Spleen (tissue), 11 donors: ENCODE data around the gene HOXA6. TPM values are rescaled to one million over a fixed set of nuclear protein-coding genes. Genes with fewer than 3 reads are reported as not detected.

Experiments
- DNase-seq: peaks from one replicate; pipeline ENCODE4 v3.0.0-alpha.2; 2020
- H3K27ac ChIP-seq, 8 donors: fragments of 200-600 bp; sonication (generic) in 7 of 8; 1 replicate in 4 of 8; 2 replicates in 4 of 8; pipeline versions ENCODE4 v1.5.0 to v1.8.0; 2016 to 2021; ENCODE audit warnings: inconsistent platforms in 4 of 8, mild to moderate bottlenecking in 4 of 8, moderate library complexity in 1 of 8
- H3K27me3 ChIP-seq, 7 donors: fragments of 200-600 bp; sonication (generic) in 6 of 7; replicated peaks in 1 of 7; 1 replicate in 4 of 7; 2 replicates in 3 of 7; pipeline versions ENCODE4 v1.5.0 to v1.8.0; 2016 to 2021; ENCODE audit warnings: inconsistent platforms in 3 of 7, mild to moderate bottlenecking in 1 of 7
- H3K36me3 ChIP-seq, 6 donors: fragments of 200-600 bp; sonication (generic) in 5 of 6; 1 replicate in 4 of 6; 2 replicates in 2 of 6; pipeline versions ENCODE4 v1.5.0 to v1.8.0; 2016 to 2021; ENCODE audit warnings: inconsistent platforms in 2 of 6
- H3K4me1 ChIP-seq, 6 donors: fragments of 200-600 bp; sonication (generic) in 5 of 6; 1 replicate in 3 of 6; 2 replicates in 3 of 6; pipeline versions ENCODE4 v1.5.0 to v1.8.0; 2016 to 2021; ENCODE audit warnings: inconsistent platforms in 3 of 6
- H3K4me3 ChIP-seq, 8 donors: fragments of 200-600 bp; sonication (generic) in 7 of 8; 1 replicate in 4 of 8; 2 replicates in 4 of 8; pipeline versions ENCODE4 v1.5.0 to v1.8.0; 2016 to 2021; ENCODE audit warnings: inconsistent platforms in 4 of 8, mild to moderate bottlenecking in 4 of 8, moderate library complexity in 2 of 8
- H3K9me3 ChIP-seq, 8 donors: fragments of 200-600 bp; sonication (generic) in 7 of 8; 1 replicate in 4 of 8; 2 replicates in 4 of 8; pipeline versions ENCODE4 v1.5.0 to v1.8.0; 2016 to 2021; ENCODE audit warnings: inconsistent platforms in 4 of 8
- POLR2A ChIP-seq, 3 donors: fragments of 450-650 bp; IDR thresholded peaks; one replicate each; pipeline ENCODE4 v1.5.1; 2017; ENCODE audit warnings: antibody characterized with exemption in 3 of 3, mild to moderate bottlenecking in 1 of 3
- POLR2AphosphoS5 ChIP-seq, 3 donors: sonication (generic); formaldehyde crosslinking; IDR thresholded peaks; one replicate each; pipeline ENCODE4 v1.5.1; 2017; ENCODE audit warnings: antibody characterized with exemption in 3 of 3
- WGBS, 5 donors: extraction: QIAGEN DNeasy Blood & Tissue Kit in 3 of 5; methylation state at CpG; one replicate each; pipeline versions ENCODE4 v1.1.5 to v1.1.7; 2013 to 2018; 5-methylcytosine and 5-hydroxymethylcytosine counted together
- intact Hi-C: fragments of 100-400 bp; cut with DNase I; formaldehyde crosslinking; loops from one replicate; pipeline ENCODE4 v1.15.0; 2023; ENCODE audit warnings: low total_unique reads
- polyA plus RNA-seq, 3 donors: library from polyadenylated mRNA; stranded (reverse); fragments of 200-250 nt; gene quantifications; one replicate each; pipeline ENCODE4 v1.2.1, GENCODE V29; 2013
- total RNA-seq, 7 donors: library from RNA; depleted of rRNA in 3 of 7; stranded (reverse); fragments of >200 nt in 3 of 7; fragmentation: NEBNext Ultra II Directional in 4 of 7; extraction: Animal tissue kit (Norgen Biotek cat#: 25700) in 4 of 7; gene quantifications; one replicate each; pipeline versions ENCODE4 v1.1.0 to v1.2.1, GENCODE V29; 2016 to 2021
- TF ChIP-seq, protein P1 (sequence below), 11 experiments: fragments of 200-600 bp in 7 of 11; fragments of 450-650 bp in 4 of 11; sonication (generic) in 4 of 11; IDR thresholded peaks in 8 of 11; conservative IDR thresholded peaks in 3 of 11; 1 replicate in 7 of 11; 2 replicates in 4 of 11; pipeline versions ENCODE4 v1.4.0 to v1.8.0; 2016 to 2021; ENCODE audit warnings: antibody characterized with exemption in 11 of 11, inconsistent platforms in 4 of 11, mild to moderate bottlenecking in 1 of 11
- donor health status: healthy with polysubstance abuse.
- donor health status: DM: no; HTN: no; CAD: no; lungs with moderate emphysema.
- donor health status: DM: no; HTN: no; CAD: no.
- donor health status: Bipolar disorder and iron deficiency.
- donor health status: healthy.
- donor health status: DM: no; HTN: no; CAD: no.
- donor health status: DM: yes; HTN: yes; CAD: no.

The HOXA6 gene
- total and polyA plus RNA-seq, 10 donors: 0.26 to 2.0 (median 1.2) TPM; not detected in 2

DNA sequence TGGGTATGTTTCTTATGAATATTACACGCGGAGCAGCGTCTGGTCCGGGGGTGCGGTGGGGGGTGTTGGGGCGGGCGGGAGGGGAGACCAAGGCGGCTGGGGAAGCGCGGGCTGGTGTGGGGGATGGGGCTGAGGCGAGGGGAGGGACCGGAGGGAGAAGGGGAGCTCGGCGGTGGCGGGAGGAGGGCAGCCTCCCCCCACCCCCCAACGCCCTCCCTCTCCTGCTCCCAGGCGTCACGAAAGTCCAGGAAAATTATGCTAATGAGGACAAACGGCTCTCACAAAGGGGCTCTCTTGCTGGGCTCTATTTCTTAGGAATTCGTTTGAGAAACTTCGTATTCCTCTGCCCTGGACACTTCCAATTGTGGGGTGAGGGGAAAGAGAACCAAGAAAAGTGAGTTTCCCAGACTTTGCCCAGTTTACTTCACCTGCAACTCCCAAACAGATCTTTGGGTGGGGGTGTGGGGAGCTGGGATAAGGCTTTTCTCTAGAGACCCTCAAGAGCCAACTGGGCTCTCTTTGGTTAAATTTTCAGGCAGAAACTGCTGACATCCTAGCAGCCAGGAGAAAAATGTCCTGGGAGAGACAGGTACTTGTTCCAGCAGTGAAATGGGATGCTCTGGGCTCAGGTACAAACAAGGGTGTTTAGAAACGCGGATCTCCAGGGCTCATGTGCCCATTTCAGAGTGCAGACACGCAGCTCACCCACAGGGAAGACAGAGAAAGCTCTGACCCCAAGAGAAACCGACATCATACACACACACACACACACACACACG, 33.4 kb downstream of the HOXA6 start:
- peaks cover 0 to 63% (median 25%) of the 10 kb centered on the region in 6 donors for H3K4me1 ChIP-seq
- no peaks in the 10 kb centered on the region for H3K9me3 ChIP-seq
- 46 to 76% (median 64%) methylated on average over 23 to 26 of the region's 26 CpGs for WGBS, 5 donors
- H3K27ac ChIP-seq: peak overlapping the region; percentile 42 to 90 (median 86)
- no peaks in the 10 kb centered on the region for H3K27me3 ChIP-seq
- no peak for DNase-seq
- H3K4me3 ChIP-seq: peak overlapping the region; percentile 12 to 71 (median 42)
- TF ChIP-seq, protein P1, sequence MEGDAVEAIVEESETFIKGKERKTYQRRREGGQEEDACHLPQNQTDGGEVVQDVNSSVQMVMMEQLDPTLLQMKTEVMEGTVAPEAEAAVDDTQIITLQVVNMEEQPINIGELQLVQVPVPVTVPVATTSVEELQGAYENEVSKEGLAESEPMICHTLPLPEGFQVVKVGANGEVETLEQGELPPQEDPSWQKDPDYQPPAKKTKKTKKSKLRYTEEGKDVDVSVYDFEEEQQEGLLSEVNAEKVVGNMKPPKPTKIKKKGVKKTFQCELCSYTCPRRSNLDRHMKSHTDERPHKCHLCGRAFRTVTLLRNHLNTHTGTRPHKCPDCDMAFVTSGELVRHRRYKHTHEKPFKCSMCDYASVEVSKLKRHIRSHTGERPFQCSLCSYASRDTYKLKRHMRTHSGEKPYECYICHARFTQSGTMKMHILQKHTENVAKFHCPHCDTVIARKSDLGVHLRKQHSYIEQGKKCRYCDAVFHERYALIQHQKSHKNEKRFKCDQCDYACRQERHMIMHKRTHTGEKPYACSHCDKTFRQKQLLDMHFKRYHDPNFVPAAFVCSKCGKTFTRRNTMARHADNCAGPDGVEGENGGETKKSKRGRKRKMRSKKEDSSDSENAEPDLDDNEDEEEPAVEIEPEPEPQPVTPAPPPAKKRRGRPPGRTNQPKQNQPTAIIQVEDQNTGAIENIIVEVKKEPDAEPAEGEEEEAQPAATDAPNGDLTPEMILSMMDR (IDR thresholded peaks at IDR 0.05 in 8 of 11, conservative IDR thresholded peaks at IDR 0.05 in 3 of 11): no peak
- intact Hi-C loops: loop anchor here (10.0 kb wide), 1 partner anchor 359 kb away; no protein-coding TSS in a partner anchor
- no peaks in the 10 kb centered on the region for H3K36me3 ChIP-seq

DNA sequence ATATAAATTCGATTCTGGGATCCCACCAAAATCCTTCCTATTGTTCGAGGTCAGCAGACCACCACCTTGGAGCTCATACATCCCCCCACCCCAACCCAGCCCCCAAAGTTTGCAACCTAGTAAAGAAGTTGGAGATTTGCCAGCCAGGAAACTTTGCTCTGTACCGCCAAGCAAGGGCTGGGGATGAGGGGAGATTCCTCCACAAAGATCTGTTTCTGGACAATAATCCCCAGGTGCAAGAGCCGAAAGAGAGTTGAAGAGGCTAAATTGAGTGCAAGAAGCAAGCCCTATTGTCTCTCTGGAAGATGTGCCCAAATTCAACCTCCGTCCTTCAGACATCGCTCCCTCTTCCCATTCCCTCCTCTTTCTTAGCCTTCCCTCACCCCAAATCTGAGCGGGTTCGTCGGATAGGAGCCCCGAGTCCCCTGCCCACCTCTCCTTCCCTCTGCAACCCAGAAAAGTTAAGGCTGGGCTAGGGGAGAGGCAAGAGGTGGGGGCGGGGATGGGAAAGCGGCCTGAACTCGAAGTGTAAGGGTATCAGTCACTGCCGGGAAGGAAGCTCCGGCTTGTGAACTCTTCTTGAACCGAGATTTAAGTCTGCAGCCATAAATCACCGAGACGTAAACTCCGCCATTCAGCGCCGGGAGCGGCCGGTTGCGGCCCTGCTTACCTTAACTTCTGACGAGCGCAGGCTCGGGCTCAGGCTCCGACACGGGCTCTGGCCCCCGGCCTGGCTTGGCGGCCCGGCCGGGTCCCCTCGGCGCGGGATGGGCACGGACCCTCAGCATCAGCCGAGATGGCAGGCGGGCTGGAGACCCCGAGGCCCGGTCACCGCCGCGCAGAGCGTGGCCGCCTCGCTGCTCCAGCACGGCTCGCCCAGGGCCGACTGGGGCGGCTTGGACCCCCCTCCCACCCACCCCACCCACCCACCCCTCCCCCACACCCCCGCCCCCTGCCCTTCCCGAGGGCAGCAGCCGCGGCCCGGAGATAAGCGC, 34.3 kb downstream of the HOXA6 start:
- no peaks in the 10 kb centered on the region for H3K36me3 ChIP-seq
- no peaks in the 10 kb centered on the region for H3K9me3 ChIP-seq
- no peak for DNase-seq
- H3K27ac ChIP-seq: peak overlapping the region; percentile 42 to 90 (median 86)
- TF ChIP-seq, protein P1 (IDR thresholded peaks at IDR 0.05 in 8 of 11, conservative IDR thresholded peaks at IDR 0.05 in 3 of 11): no peak
- peak; percentile 59 to 78 (median 65) for TF ChIP-seq POLR2AphosphoS5 (IDR thresholded peaks at IDR 0.05)
- peaks cover 0 to 61% (median 28%) of the 10 kb centered on the region in 6 donors for H3K4me1 ChIP-seq
- no peaks in the 10 kb centered on the region for H3K27me3 ChIP-seq
- WGBS, 5 donors: 57 to 81% (median 64%) methylated on average over 29 to 57 of the region's 57 CpGs
- H3K4me3 ChIP-seq: peak overlapping the region; percentile 33 to 71 (median 42)
- intact Hi-C loops: loop anchor here (10.0 kb wide), 1 partner anchor 358 kb away; no protein-coding TSS in a partner anchor

DNA sequence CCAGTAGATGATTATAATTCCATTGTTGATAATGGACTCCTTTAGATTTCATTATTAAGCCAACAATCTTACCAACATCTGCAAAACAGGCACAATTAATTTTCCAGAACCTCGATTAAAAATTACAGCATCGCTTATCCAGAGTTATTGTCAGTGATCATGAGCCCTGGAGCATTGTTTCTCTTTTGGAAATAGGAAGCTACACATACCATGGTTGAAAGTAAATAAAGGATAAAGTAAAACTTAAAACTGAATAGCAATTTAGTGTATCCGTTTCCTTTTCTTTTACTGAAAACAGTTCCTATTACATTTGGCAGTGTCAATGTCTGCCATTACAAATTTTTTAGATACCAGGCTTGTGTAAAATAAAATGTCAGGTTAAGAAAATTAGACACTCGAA, 35.2 kb downstream of the HOXA6 start:
- 56 to 80% (median 74%) methylated on average over 4 of the region's 4 CpGs for WGBS, 5 donors
- intact Hi-C loops: loop anchor here (10.0 kb wide), 1 partner anchor 358 kb away; no protein-coding TSS in a partner anchor
- TF ChIP-seq, protein P1 (IDR thresholded peaks at IDR 0.05 in 8 of 11, conservative IDR thresholded peaks at IDR 0.05 in 3 of 11): no peak
- TF ChIP-seq POLR2A (IDR thresholded peaks at IDR 0.05) (no peak), POLR2AphosphoS5 (IDR thresholded peaks at IDR 0.05) (no peak)
- no peaks in the 10 kb centered on the region for H3K27me3 ChIP-seq
- peaks cover 0 to 58% (median 26%) of the 10 kb centered on the region in 6 donors for H3K4me1 ChIP-seq
- no peaks in the 10 kb centered on the region for H3K9me3 ChIP-seq
- peak overlapping the region in 1 of 8 donors; percentile 71 for H3K4me3 ChIP-seq
- no peaks in the 10 kb centered on the region for H3K36me3 ChIP-seq
- DNase-seq: no peak
- peak overlapping the region in 5 of 8 donors; percentile 58 to 90 (median 87) for H3K27ac ChIP-seq
